ENCODE results near the gene TMED10. TPM values are rescaled to one million over a fixed set of nuclear protein-coding genes. Genes with fewer than 3 reads are reported as not detected.
A peak's percentile ranks its signal among the peaks of the same experiment; 100 is the strongest.

TMED10 gene
- total and polyA plus RNA-seq, 11 donors, result 56.4 to 398 (median 275) TPM

DNA sequence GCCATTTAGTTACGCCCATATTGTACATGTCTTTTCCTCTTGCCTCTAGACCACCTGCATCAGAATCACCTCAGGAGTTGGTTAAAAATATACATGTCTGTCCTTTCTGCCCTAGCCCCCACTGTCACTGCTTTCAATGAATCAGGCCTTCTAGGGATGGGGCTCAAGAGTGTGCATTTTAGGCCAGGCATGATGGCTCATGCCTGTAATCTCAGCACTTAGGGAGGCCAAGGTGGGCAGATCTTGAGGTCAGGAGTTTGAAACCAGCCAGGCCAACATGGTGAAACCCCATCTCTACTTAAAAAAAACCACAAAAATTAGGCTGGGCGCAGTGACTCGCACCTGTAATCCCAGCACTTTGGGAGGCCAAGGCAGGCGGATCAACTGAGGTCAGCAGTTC is 13.6 kb upstream of the TMED10 start:
- Histone ChIP-seq H3K9me3 (no peaks in the 10 kb centered on the region), H3K27me3 (no peaks in the 10 kb centered on the region), H3K4me3 (no peak overlapping the region), H3K27ac (no peak overlapping the region), H3K4me1 (peaks cover 0 to 27% (median 0%) of the 10 kb centered on the region in 12 donors), H3K36me3 (no peaks in the 10 kb centered on the region)
- WGBS, 4 donors, result 95 to 98% (median 97%) methylated on average over 4 of the region's 4 CpGs
- ATAC-seq (no peak), DNase-seq (no peak)
- no peak for TF ChIP-seq POLR2A (IDR thresholded peaks at IDR 0.05)
- TF ChIP-seq, protein P1, sequence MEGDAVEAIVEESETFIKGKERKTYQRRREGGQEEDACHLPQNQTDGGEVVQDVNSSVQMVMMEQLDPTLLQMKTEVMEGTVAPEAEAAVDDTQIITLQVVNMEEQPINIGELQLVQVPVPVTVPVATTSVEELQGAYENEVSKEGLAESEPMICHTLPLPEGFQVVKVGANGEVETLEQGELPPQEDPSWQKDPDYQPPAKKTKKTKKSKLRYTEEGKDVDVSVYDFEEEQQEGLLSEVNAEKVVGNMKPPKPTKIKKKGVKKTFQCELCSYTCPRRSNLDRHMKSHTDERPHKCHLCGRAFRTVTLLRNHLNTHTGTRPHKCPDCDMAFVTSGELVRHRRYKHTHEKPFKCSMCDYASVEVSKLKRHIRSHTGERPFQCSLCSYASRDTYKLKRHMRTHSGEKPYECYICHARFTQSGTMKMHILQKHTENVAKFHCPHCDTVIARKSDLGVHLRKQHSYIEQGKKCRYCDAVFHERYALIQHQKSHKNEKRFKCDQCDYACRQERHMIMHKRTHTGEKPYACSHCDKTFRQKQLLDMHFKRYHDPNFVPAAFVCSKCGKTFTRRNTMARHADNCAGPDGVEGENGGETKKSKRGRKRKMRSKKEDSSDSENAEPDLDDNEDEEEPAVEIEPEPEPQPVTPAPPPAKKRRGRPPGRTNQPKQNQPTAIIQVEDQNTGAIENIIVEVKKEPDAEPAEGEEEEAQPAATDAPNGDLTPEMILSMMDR (IDR thresholded peaks at IDR 0.05), result no peak
- intact Hi-C loops (cut with DNase I), result no loop called here

DNA sequence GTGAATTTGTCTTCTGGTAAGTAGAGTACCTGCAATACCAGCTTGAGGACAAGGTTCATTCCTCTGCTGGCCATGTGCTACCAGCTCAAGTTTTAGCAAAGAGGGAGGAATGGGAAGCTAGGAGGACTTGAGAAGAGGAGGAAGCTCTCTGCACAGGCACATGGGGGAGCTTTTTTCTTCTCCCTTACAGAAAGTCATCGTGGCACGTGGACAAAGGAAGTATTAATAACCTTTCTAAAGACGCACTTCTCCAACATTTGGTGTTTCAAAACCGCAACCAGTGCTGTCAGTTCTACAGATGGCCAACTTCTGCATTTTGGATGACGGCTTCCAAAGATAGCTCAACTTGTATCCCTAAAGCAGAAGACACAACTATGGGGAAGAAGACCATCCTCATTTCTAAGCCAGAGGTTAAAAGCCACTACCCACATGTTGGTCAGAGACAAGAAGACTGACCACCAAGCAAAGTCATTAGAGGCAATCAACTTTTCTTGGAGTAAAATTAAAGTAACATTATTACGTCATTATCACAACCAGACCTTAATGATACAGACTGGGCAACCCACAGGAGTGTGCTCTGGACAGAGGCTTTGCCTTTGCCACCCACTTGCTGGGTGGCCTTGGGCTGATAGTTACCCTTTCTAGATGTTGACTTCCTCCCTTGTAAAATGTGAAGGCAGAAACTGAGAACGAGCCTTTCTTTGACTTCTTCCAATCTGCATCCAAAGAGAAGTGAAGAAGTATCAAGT is 12.3 kb upstream of the TMED10 start:
- no peak for TF ChIP-seq POLR2A (IDR thresholded peaks at IDR 0.05)
- TF ChIP-seq, protein P1 (IDR thresholded peaks at IDR 0.05), result no peak
- H3K36me3 ChIP-seq, result no peaks in the 10 kb centered on the region
- intact Hi-C loops (cut with DNase I), result no loop called here
- DNase-seq (peak in 3 of 5 donors; percentile 26 to 43 (median 39)), ATAC-seq (peak; percentile 27 to 83 (median 62))
- H3K4me3 ChIP-seq, result no peak overlapping the region
- H3K27me3 ChIP-seq, result no peaks in the 10 kb centered on the region
- H3K4me1 ChIP-seq, result peaks cover 0 to 40% (median 0%) of the 10 kb centered on the region in 12 donors
- peak overlapping the region in 5 of 12 donors; percentile 15 to 82 (median 54) for H3K27ac ChIP-seq
- 81 to 93% (median 84%) methylated on average over 7 of the region's 7 CpGs for WGBS, 4 donors
- H3K9me3 ChIP-seq, result no peaks in the 10 kb centered on the region

DNA sequence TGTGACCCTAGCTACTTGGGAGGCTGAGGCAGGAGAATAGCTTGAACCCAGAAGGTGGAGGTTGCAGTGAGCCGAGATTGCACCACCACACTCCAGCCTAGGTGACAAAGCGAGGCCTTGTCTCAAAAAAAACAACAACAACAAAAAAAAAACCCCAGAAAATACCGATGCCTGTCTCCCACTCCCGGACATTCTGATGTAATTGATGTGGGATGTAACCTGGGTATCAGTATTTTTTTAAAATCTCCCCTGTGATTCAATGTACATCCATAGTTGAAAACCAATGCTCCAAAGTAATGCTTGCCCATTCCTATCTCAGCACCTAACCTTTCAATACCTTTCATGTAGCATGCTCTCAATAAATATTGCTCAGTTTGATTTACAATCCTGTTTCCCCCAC is 11.7 kb upstream of the TMED10 start:
- Histone ChIP-seq H3K27me3 (no peaks in the 10 kb centered on the region), H3K36me3 (no peaks in the 10 kb centered on the region), H3K9me3 (no peaks in the 10 kb centered on the region), H3K27ac (peak overlapping the region in 2 of 12 donors; percentile 43 to 73), H3K4me1 (peaks cover 0 to 45% (median 0%) of the 10 kb centered on the region in 12 donors), H3K4me3 (no peak overlapping the region)
- ATAC-seq (no peak), DNase-seq (no peak)
- intact Hi-C loops (cut with DNase I), result no loop called here
- TF ChIP-seq, protein P1 (IDR thresholded peaks at IDR 0.05), result no peak
- no peak for TF ChIP-seq POLR2A (IDR thresholded peaks at IDR 0.05)
- WGBS, 4 donors, result 91 to 95% (median 92%) methylated on average over 4 of the region's 4 CpGs

DNA sequence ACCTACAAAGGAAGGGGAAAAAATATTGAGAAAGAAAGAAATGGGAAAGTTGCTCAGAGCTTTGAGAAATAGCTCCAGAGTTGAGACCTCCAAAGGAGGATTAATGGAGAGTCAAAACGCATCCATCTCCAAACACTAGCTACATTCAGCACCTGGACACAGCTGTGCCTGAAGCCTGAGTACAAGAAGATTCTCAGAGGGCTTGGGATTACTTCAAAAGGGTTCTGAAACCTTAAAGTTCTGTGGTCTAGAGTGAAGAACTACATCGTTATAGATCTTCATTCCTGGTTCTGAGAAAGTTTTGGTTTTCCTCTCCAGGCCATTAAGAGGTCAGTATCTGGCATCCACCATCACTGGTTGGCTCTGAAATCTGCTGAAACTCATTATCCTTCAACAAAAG is 10.5 kb upstream of the TMED10 start:
- ATAC-seq, result no peak
- Histone ChIP-seq H3K4me3 (no peak overlapping the region), H3K4me1 (peaks cover 0 to 55% (median 0%) of the 10 kb centered on the region in 12 donors), H3K9me3 (no peaks in the 10 kb centered on the region), H3K36me3 (no peaks in the 10 kb centered on the region), H3K27ac (no peak overlapping the region), H3K27me3 (no peaks in the 10 kb centered on the region)
- intact Hi-C loops (cut with DNase I), result no loop called here
- TF ChIP-seq POLR2A (IDR thresholded peaks at IDR 0.05), result no peak
- TF ChIP-seq, protein P1 (IDR thresholded peaks at IDR 0.05), result no peak
- DNase-seq, result no peak
- WGBS, 4 donors, result 82 to 86% (median 82%) methylated on average over 2 of the region's 2 CpGs
